OCI-LY1 (cell line): ENCODE data around the gene ADAM12.

Experiments used
- H2AFZ ChIP-seq: fragments of 200-600 bp; sonication (generic), shearing (Covaris generic); 2 replicates; pipeline ENCODE4 v1.6.0; 2014; ENCODE audit warnings: antibody characterized with exemption, mild to moderate bottlenecking, low read length
- H3F3A ChIP-seq: fragments of 200-600 bp; sonication (generic), shearing (Covaris generic); 2 replicates; pipeline ENCODE4 v1.6.0; 2014; ENCODE audit warnings: mild to moderate bottlenecking, antibody characterized with exemption, low read length, moderate library complexity; ENCODE audit not compliant: insufficient read depth
- H3K27ac ChIP-seq: fragments of 200-600 bp; sonication (generic); 2 replicates; pipeline ENCODE4 v1.5.1; 2014; ENCODE audit warnings: low read length, mixed run types, mild to moderate bottlenecking, low read depth; ENCODE audit not compliant: poor library complexity, severe bottlenecking
- H3K27me3 ChIP-seq: fragments of 200-600 bp; sonication (generic); 2 replicates; pipeline ENCODE4 v1.6.0; 2014; ENCODE audit warnings: antibody characterized with exemption, mild to moderate bottlenecking, low read length, moderate library complexity; ENCODE audit not compliant: insufficient read depth
- H3K36me3 ChIP-seq: fragments of 200-600 bp; sonication (generic); 2 replicates; pipeline ENCODE4 v1.6.1; 2014; ENCODE audit warnings: mild to moderate bottlenecking, antibody characterized with exemption, low read length, moderate library complexity, mixed read lengths; ENCODE audit not compliant: insufficient read depth
- H3K4me1 ChIP-seq: fragments of 200-600 bp; sonication (generic); 2 replicates; pipeline ENCODE4 v1.5.1; 2014; ENCODE audit warnings: mild to moderate bottlenecking, low read length, moderate library complexity; ENCODE audit not compliant: insufficient read depth, severe bottlenecking
- H3K4me2 ChIP-seq: fragments of 200-600 bp; sonication (generic), shearing (Covaris generic); 2 replicates; pipeline ENCODE4 v1.6.1; 2014; ENCODE audit warnings: low read length
- H3K4me3 ChIP-seq: fragments of 200-600 bp; sonication (generic); 2 replicates; pipeline ENCODE4 v1.5.1; 2014; ENCODE audit warnings: low read length, low read depth, mild to moderate bottlenecking, mixed read lengths; ENCODE audit not compliant: poor library complexity, severe bottlenecking
- H3K79me2 ChIP-seq: fragments of 200-600 bp; shearing (Covaris generic); 2 replicates; pipeline ENCODE4 v1.6.1; 2016; ENCODE audit warnings: mixed run types, low read length, mixed read lengths; ENCODE audit not compliant: insufficient read depth
- H3K9ac ChIP-seq: fragments of 200-600 bp; sonication (generic), shearing (Covaris generic); 2 replicates; pipeline ENCODE4 v1.6.1; 2014; ENCODE audit warnings: mild to moderate bottlenecking, low read length, mixed read lengths
- H3K9me2 ChIP-seq: fragments of 200-600 bp; sonication (generic), shearing (Covaris generic); 2 replicates; pipeline ENCODE4 v1.6.1; 2014; ENCODE audit warnings: low read depth, mild to moderate bottlenecking, low read length, mixed read lengths
- H3K9me3 ChIP-seq: fragments of 200-600 bp; shearing (Covaris generic); 2 replicates; pipeline ENCODE4 v1.6.1; 2014; ENCODE audit warnings: low read length, mixed read lengths
- H4K20me1 ChIP-seq: fragments of 200-600 bp; sonication (generic), shearing (Covaris generic); 2 replicates; pipeline ENCODE4 v1.6.0; 2016; ENCODE audit warnings: mild to moderate bottlenecking, low read length; ENCODE audit not compliant: insufficient read depth
- EZH2 ChIP-seq: fragments of 200-600 bp; sonication (generic), shearing (Covaris generic); IDR thresholded peaks from 2 replicates; pipeline ENCODE4 v1.8.0; 2017; ENCODE audit warnings: borderline replicate concordance, mixed run types, mild to moderate bottlenecking, antibody characterized with exemption, low read length, moderate library complexity, mixed read lengths
- TF ChIP-seq, protein P1 (sequence below): fragments of 200-600 bp; sonication (generic), shearing (Covaris generic); IDR thresholded peaks from 2 replicates; pipeline ENCODE4 v1.5.1; 2017; ENCODE audit warnings: mild to moderate bottlenecking, antibody characterized with exemption, low read length, moderate library complexity, mixed read lengths

The ADAM12 gene

DNA sequence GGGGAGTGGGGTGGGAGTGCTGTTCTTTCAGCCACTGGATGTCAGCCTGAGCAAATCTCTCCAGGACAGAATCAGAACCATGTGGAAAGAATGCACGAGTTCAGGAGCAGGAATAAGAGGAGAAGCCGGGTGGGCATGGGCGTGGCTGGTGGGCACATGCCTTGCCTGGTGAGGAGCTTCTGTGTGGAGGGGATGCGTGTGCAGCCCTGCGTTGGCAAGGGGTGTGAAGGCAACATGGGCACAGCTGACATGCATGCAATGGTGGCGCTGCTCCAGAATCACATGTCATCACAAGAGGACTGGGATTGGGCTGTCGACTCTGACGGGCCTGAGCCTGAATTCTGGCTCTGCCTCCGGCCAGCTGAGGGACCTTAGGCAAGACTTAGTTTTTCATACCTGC, 162.1 kb downstream of the ADAM12 start:
- no peak for TF ChIP-seq EZH2
- TF ChIP-seq, protein P1, sequence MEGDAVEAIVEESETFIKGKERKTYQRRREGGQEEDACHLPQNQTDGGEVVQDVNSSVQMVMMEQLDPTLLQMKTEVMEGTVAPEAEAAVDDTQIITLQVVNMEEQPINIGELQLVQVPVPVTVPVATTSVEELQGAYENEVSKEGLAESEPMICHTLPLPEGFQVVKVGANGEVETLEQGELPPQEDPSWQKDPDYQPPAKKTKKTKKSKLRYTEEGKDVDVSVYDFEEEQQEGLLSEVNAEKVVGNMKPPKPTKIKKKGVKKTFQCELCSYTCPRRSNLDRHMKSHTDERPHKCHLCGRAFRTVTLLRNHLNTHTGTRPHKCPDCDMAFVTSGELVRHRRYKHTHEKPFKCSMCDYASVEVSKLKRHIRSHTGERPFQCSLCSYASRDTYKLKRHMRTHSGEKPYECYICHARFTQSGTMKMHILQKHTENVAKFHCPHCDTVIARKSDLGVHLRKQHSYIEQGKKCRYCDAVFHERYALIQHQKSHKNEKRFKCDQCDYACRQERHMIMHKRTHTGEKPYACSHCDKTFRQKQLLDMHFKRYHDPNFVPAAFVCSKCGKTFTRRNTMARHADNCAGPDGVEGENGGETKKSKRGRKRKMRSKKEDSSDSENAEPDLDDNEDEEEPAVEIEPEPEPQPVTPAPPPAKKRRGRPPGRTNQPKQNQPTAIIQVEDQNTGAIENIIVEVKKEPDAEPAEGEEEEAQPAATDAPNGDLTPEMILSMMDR, result no peak
- Histone ChIP-seq H3K4me2 (no peak overlapping the region), H3K79me2 (no peaks in the 10 kb centered on the region), H3K9me3 (no peaks in the 10 kb centered on the region), H3K4me3 (no peak overlapping the region), H4K20me1 (no peaks in the 10 kb centered on the region), H3K9me2 (no peaks in the 10 kb centered on the region), H3K4me1 (no peaks in the 10 kb centered on the region), H3K9ac (no peak overlapping the region), H2AFZ (no peak overlapping the region), H3K27me3 (0 out of 2 replicates have a peak, but pooled peaks cover 2% of the 10 kb centered on the region), H3K27ac (no peak overlapping the region), H3K36me3 (no peaks in the 10 kb centered on the region), H3F3A (no peaks in the 10 kb centered on the region)

- Histone ChIP-seq H3F3A (no peaks in the 10 kb centered on the region), H3K36me3 (no peaks in the 10 kb centered on the region), H3K9ac (no peak overlapping the region), H3K4me2 (no peak overlapping the region), H2AFZ (no peak overlapping the region), H3K4me3 (no peak overlapping the region), H3K79me2 (no peaks in the 10 kb centered on the region), H3K27me3 (0 out of 2 replicates have a peak, but pooled peaks cover 2% of the 10 kb centered on the region), H3K9me2 (no peaks in the 10 kb centered on the region), H4K20me1 (no peaks in the 10 kb centered on the region), H3K4me1 (no peaks in the 10 kb centered on the region), H3K27ac (no peak overlapping the region), H3K9me3 (no peaks in the 10 kb centered on the region)
- TF ChIP-seq EZH2, result no peak
- TF ChIP-seq, protein P1, result no peak
Measured at GRCh38 chr10:126225672-126226008, 162.6 kb downstream of the ADAM12 start.

DNA sequence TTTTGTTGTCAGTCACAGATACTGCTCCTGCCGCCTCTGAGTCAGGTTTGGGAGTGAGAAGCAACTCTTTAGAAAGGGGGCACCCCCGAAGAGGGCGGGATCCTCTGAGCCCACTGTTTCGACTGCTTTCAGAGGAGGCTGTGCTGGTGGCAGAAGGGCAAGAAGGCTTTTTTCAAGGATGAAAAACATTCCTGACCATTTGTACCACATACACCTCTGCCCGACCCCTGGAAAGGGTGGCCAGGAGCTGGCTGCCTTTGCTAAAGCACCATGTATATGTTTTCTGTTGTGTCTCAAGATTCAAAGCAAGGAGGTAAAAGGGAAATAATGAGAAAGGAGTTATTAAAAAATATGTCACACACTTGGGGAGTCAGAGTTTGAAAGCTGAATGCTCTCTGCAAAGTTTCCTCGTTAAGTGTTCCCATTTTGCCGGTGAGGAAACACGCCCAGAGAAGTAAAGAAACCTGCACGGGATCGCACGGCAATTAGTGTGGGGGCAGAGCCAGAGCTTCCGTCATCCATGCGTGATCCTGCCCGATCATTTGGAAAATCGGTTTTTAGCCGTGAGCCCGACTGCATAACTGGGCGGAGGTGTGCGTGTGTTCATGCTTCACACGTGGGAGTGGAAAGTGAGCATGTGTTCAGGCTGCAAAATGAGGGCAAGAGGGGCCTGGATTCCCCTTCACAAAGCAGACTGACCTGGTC, 163.2 kb downstream of the ADAM12 start:
- Histone ChIP-seq H3K9me2 (no peaks in the 10 kb centered on the region), H3K79me2 (no peaks in the 10 kb centered on the region), H3K9ac (no peak overlapping the region), H3K36me3 (no peaks in the 10 kb centered on the region), H3K27ac (no peak overlapping the region), H3K9me3 (no peaks in the 10 kb centered on the region), H2AFZ (no peak overlapping the region), H3F3A (no peaks in the 10 kb centered on the region), H3K4me2 (no peak overlapping the region), H4K20me1 (no peaks in the 10 kb centered on the region), H3K27me3 (0 out of 2 replicates have a peak, but pooled peaks cover 2% of the 10 kb centered on the region), H3K4me1 (no peaks in the 10 kb centered on the region), H3K4me3 (no peak overlapping the region)
- TF ChIP-seq, protein P1, result no peak
- no peak for TF ChIP-seq EZH2
